HL-60 (cell line): Measurements from ENCODE around the gene TDRD1.

Source experiments
- CTCF ChIP-seq: IDR thresholded peaks from one replicate; pipeline ENCODE4 v1.5.1; 2011; ENCODE audit warnings: low read length, control low read depth, inconsistent platforms; ENCODE audit not compliant: insufficient read depth
- POLR2AphosphoS5 ChIP-seq: IDR thresholded peaks from 2 replicates; pipeline ENCODE4 v1.6.1; 2012; ENCODE audit warnings: low read depth
- REST ChIP-seq: IDR thresholded peaks from 2 replicates; pipeline ENCODE4 v1.6.1; 2012; ENCODE audit warnings: low read depth; ENCODE audit not compliant: insufficient replicate concordance
- SPI1 ChIP-seq: IDR thresholded peaks from 2 replicates; pipeline ENCODE4 v1.6.1; 2012; ENCODE audit warnings: low read depth, mild to moderate bottlenecking, borderline replicate concordance

GRCh38 chr10:114279289-114279688 lies 100.1 kb downstream of the TDRD1 start:
- no peak for TF ChIP-seq CTCF
- no peak for TF ChIP-seq SPI1
- TF ChIP-seq POLR2AphosphoS5: no peak
- TF ChIP-seq REST: no peak
